ENCODE data around the gene MAPK12. TPM values are rescaled to one million over a fixed set of nuclear protein-coding genes. Genes with fewer than 3 reads are reported as not detected.

Gene MAPK12
- total RNA-seq, 3 donors from 2014 or later = 3.3 to 4.3 (median 3.9) TPM

GRCh38 chr22:50303848-50304527 is 42.5 kb upstream of the MAPK12 start:
- no peaks in the 10 kb centered on the region for H3K9me3 Mint-ChIP-seq
- H3K36me3 Mint-ChIP-seq (ENCODE audit: insufficient read depth) = no peaks in the 10 kb centered on the region
- H3K4me3 Mint-ChIP-seq = no peak overlapping the region
- H3K4me1 Mint-ChIP-seq (ENCODE audit: low read depth) = peaks cover 9% of the 10 kb centered on the region
- peaks cover 20% of the 10 kb centered on the region for H3K27me3 Mint-ChIP-seq (ENCODE audit: low read depth)
- DNase-seq (no peak), ATAC-seq (no peak)

- peaks cover 18% of the 10 kb centered on the region for H3K27me3 Mint-ChIP-seq (ENCODE audit: low read depth)
- no peaks in the 10 kb centered on the region for H3K9me3 Mint-ChIP-seq
- H3K4me1 Mint-ChIP-seq (ENCODE audit: low read depth) = peaks cover 7% of the 10 kb centered on the region
- no peak overlapping the region for H3K4me3 Mint-ChIP-seq
- ATAC-seq = no peak
- no peak for DNase-seq
- no peaks in the 10 kb centered on the region for H3K36me3 Mint-ChIP-seq (ENCODE audit: insufficient read depth)
These were observed 42.0 kb upstream of the MAPK12 start for GRCh38 chr22:50303515-50303847.

GRCh38 chr22:50302564-50302963 is 41.1 kb upstream of the MAPK12 start:
- no peak for ATAC-seq
- H3K36me3 Mint-ChIP-seq (ENCODE audit: insufficient read depth) = no peaks in the 10 kb centered on the region
- no peaks in the 10 kb centered on the region for H3K9me3 Mint-ChIP-seq
- H3K4me1 Mint-ChIP-seq (ENCODE audit: low read depth) = peaks cover 7% of the 10 kb centered on the region
- no peak overlapping the region for H3K4me3 Mint-ChIP-seq
- DNase-seq = no peak
- peaks cover 22% of the 10 kb centered on the region for H3K27me3 Mint-ChIP-seq (ENCODE audit: low read depth)

GRCh38 chr22:50302041-50302541 is 40.6 kb upstream of the MAPK12 start:
- ATAC-seq = no peak
- Mint-ChIP-seq H3K36me3 (ENCODE audit: insufficient read depth) (no peaks in the 10 kb centered on the region), H3K4me3 (no peak overlapping the region), H3K27me3 (ENCODE audit: low read depth) (peaks cover 24% of the 10 kb centered on the region), H3K4me1 (ENCODE audit: low read depth) (peaks cover 7% of the 10 kb centered on the region), H3K9me3 (no peaks in the 10 kb centered on the region)
- DNase-seq = no peak

- DNase-seq (no peak), ATAC-seq (no peak)
- Mint-ChIP-seq H3K4me3 (no peak overlapping the region), H3K36me3 (ENCODE audit: insufficient read depth) (no peaks in the 10 kb centered on the region), H3K27me3 (ENCODE audit: low read depth) (peaks cover 24% of the 10 kb centered on the region), H3K4me1 (ENCODE audit: low read depth) (peaks cover 7% of the 10 kb centered on the region), H3K9me3 (no peaks in the 10 kb centered on the region)
These were observed 40.1 kb upstream of the MAPK12 start for GRCh38 chr22:50301581-50301991.

GRCh38 chr22:50300620-50301257 is 39.3 kb upstream of the MAPK12 start:
- no peak overlapping the region for H3K4me3 Mint-ChIP-seq
- ATAC-seq = no peak
- DNase-seq = no peak
- H3K27me3 Mint-ChIP-seq (ENCODE audit: low read depth) = peaks cover 17% of the 10 kb centered on the region
- no peaks in the 10 kb centered on the region for H3K9me3 Mint-ChIP-seq
- peaks cover 2% of the 10 kb centered on the region for H3K4me1 Mint-ChIP-seq (ENCODE audit: low read depth)
- no peaks in the 10 kb centered on the region for H3K36me3 Mint-ChIP-seq (ENCODE audit: insufficient read depth)

- Mint-ChIP-seq H3K9me3 (no peaks in the 10 kb centered on the region), H3K27me3 (ENCODE audit: low read depth) (peaks cover 19% of the 10 kb centered on the region), H3K4me3 (no peak overlapping the region), H3K36me3 (ENCODE audit: insufficient read depth) (no peaks in the 10 kb centered on the region), H3K4me1 (ENCODE audit: low read depth) (peaks cover 2% of the 10 kb centered on the region)
- peak in 1 of 2 donors; percentile 13 for ATAC-seq
- DNase-seq = no peak
These were observed 38.5 kb upstream of the MAPK12 start for GRCh38 chr22:50299785-50300619.

GRCh38 chr22:50298937-50299784 is 37.7 kb upstream of the MAPK12 start:
- ATAC-seq (no peak), DNase-seq (no peak)
- Mint-ChIP-seq H3K4me1 (ENCODE audit: low read depth) (peaks cover under 1% of the 10 kb centered on the region), H3K27me3 (ENCODE audit: low read depth) (peaks cover 17% of the 10 kb centered on the region), H3K9me3 (no peaks in the 10 kb centered on the region), H3K4me3 (no peak overlapping the region), H3K36me3 (ENCODE audit: insufficient read depth) (no peaks in the 10 kb centered on the region)

DNA sequence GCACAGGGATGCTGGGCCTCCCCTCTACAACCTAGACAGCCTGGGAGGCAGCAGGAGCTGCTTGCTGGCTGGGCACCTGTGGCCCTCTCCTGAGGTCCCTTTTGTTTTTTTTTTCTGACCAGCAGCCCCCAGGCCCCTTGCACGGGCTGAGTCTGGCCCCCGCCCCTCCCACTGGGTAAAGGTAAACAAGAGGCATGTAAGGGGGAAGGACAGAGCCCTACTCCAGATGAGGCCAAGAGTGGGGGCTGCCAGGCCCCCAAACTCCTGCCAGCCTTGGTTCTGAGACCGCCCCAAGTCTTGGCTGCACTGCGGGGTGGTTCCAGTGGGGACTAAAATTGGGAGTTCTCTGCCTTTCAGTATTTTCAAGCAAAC is 36.8 kb upstream of the MAPK12 start:
- no peak for DNase-seq
- Mint-ChIP-seq H3K9me3 (no peaks in the 10 kb centered on the region), H3K4me3 (no peak overlapping the region), H3K36me3 (ENCODE audit: insufficient read depth) (no peaks in the 10 kb centered on the region), H3K4me1 (ENCODE audit: low read depth) (no peaks in the 10 kb centered on the region), H3K27me3 (ENCODE audit: low read depth) (peaks cover 14% of the 10 kb centered on the region)
- no peak for ATAC-seq

- no peak for DNase-seq
- H3K36me3 Mint-ChIP-seq (ENCODE audit: insufficient read depth) = no peaks in the 10 kb centered on the region
- H3K27me3 Mint-ChIP-seq (ENCODE audit: low read depth) = peaks cover 15% of the 10 kb centered on the region
- peaks cover 2% of the 10 kb centered on the region for H3K4me1 Mint-ChIP-seq (ENCODE audit: low read depth)
- H3K4me3 Mint-ChIP-seq = no peak overlapping the region
- ATAC-seq = no peak
- H3K9me3 Mint-ChIP-seq = no peaks in the 10 kb centered on the region
These were observed 36.2 kb upstream of the MAPK12 start for GRCh38 chr22:50297510-50298265.

DNA sequence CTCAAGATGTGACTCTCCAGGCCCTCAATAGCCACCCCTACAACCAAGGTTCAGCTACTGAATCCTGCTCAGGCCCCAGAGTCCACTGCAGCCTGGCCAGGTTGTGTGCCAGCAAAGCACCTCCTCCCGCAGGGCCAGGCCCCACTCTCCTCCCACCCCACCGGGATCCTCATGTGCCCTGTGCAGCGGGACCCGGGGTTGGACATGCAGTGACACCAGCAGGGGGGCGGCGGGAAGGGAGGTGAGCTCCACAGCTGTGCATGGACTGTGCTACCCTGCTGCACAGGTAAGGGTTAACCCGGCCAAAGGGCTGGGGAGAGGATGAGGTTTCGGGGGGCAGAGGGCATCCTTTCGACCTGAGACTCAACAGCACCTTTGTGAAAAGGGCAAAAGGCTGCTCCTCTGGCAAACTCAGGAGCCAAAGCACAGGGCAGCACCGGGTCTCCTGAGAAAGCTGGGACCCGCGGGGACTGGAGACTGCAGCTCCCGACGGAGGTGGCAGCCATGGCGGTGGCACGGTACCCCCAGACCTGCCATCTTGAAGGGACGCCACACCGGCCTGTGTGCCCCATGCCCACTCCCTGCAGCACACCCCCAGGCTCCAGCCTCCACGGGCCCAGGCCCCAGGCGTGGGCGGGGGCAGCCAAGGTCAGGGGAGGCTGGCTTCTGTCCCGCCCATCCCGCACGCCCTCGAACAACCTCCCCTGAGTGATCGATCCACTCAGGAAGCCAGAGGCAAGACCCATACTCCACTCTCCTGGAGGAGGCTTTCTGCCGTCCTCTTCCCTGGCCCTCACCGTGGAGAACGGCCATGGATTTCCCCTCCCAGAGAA is 35.4 kb upstream of the MAPK12 start:
- ATAC-seq = no peak
- no peaks in the 10 kb centered on the region for H3K9me3 Mint-ChIP-seq
- H3K4me3 Mint-ChIP-seq = no peak overlapping the region
- H3K36me3 Mint-ChIP-seq (ENCODE audit: insufficient read depth) = no peaks in the 10 kb centered on the region
- H3K4me1 Mint-ChIP-seq (ENCODE audit: low read depth) = peaks cover 5% of the 10 kb centered on the region
- no peak for DNase-seq
- peaks cover 21% of the 10 kb centered on the region for H3K27me3 Mint-ChIP-seq (ENCODE audit: low read depth)

- peaks cover 5% of the 10 kb centered on the region for H3K4me1 Mint-ChIP-seq (ENCODE audit: low read depth)
- no peak for ATAC-seq
- no peak for DNase-seq
- no peaks in the 10 kb centered on the region for H3K36me3 Mint-ChIP-seq (ENCODE audit: insufficient read depth)
- H3K9me3 Mint-ChIP-seq = no peaks in the 10 kb centered on the region
- H3K27me3 Mint-ChIP-seq (ENCODE audit: low read depth) = peaks cover 27% of the 10 kb centered on the region
- no peak overlapping the region for H3K4me3 Mint-ChIP-seq
These were observed 32.8 kb upstream of the MAPK12 start for GRCh38 chr22:50294319-50294656.

All from activated T-cell treated with anti-CD3 and anti-CD28 coated beads, Interleukin-2, amount 50 U/mL, for 4 hours (primary cell).